WTC11 (cell line): ENCODE data around the gene IFNG-AS1. TPM values are rescaled to one million over a fixed set of nuclear protein-coding genes. Genes with fewer than 3 reads are reported as not detected.

Experiments used
- ATAC-seq: fragments of 200-7000 bp; cut with Tn5 transposase; 2 replicates; pipeline ENCODE4 v1.10.0; 2021; ENCODE audit warnings: mild to moderate bottlenecking, moderate library complexity
- CTCF ChIA-PET: fragments of 300-600 bp; sonication (Branson Sonifier 250); formaldehyde crosslinking; loops from one replicate; lab custom pipeline; 2021; ENCODE audit warnings: antibody characterized with exemption; lab: Charles Lee
- POLR2A ChIA-PET: fragments of 350-600 bp; sonication (Branson Sonifier 250); formaldehyde crosslinking; loops from one replicate; lab custom pipeline; 2021; ENCODE audit warnings: antibody characterized with exemption; lab: Charles Lee
- DNase-seq: peaks from one replicate; pipeline ENCODE4 v3.0.0; 2021; ENCODE audit warnings: low spot score
- H3K27ac Mint-ChIP-seq: 2 replicates; pipeline ENCODE4 v1.8.0; 2021; ENCODE audit warnings: mixed read lengths
- H3K27me3 Mint-ChIP-seq: 2 replicates; pipeline ENCODE4 v1.8.0; 2021; ENCODE audit warnings: low read depth, mild to moderate bottlenecking, moderate library complexity, mixed read lengths
- H3K36me3 Mint-ChIP-seq: 2 replicates; pipeline ENCODE4 v1.8.0; 2021; ENCODE audit warnings: mixed read lengths
- H3K4me1 Mint-ChIP-seq: 2 replicates; pipeline ENCODE4 v1.8.0; 2022; ENCODE audit warnings: mixed read lengths
- H3K4me3 Mint-ChIP-seq: 2 replicates; pipeline ENCODE4 v1.8.0; 2021; ENCODE audit warnings: mild to moderate bottlenecking, moderate library complexity, mixed read lengths
- H3K9me3 Mint-ChIP-seq: 2 replicates; pipeline ENCODE4 v1.8.0; 2021; ENCODE audit warnings: mixed read lengths
- AR ChIP-seq: fragments of 250-450 bp; sonication (Bioruptor Pico); IDR thresholded peaks from 2 replicates; pipeline ENCODE4 v1.9.0; 2021; ENCODE audit warnings: mild to moderate bottlenecking
- CBFB ChIP-seq: sonication (generic); formaldehyde crosslinking; IDR thresholded peaks from 2 replicates; pipeline ENCODE4 v1.8.1; 2022; ENCODE audit warnings: mild to moderate bottlenecking, low read depth, missing genetic modification reagents
- CDX4 ChIP-seq: fragments of 250-450 bp; sonication (Bioruptor Pico); IDR thresholded peaks from 2 replicates; pipeline ENCODE4 v1.9.0; 2021; ENCODE audit warnings: moderate library complexity, mild to moderate bottlenecking, inconsistent platforms, borderline replicate concordance
- CTCF ChIP-seq: fragments of 200-600 bp; IDR thresholded peaks from 2 replicates; pipeline ENCODE4 v1.8.0; 2022; ENCODE audit warnings: antibody characterized with exemption
- E2F1 ChIP-seq: sonication (generic); formaldehyde crosslinking; IDR thresholded peaks from 2 replicates; pipeline ENCODE4 v1.8.0; 2022; ENCODE audit warnings: mild to moderate bottlenecking, missing genetic modification reagents
- FOXP1 ChIP-seq: sonication (generic); formaldehyde crosslinking; IDR thresholded peaks from 2 replicates; pipeline ENCODE4 v1.8.0; 2022; ENCODE audit warnings: missing genetic modification reagents, mild to moderate bottlenecking, moderate library complexity, borderline replicate concordance
- IRF2 ChIP-seq: sonication (generic); formaldehyde crosslinking; IDR thresholded peaks from 2 replicates; pipeline ENCODE4 v1.8.0; 2022; ENCODE audit warnings: low read depth, missing genetic modification reagents, borderline replicate concordance
- NFE2L1 ChIP-seq: sonication (generic); formaldehyde crosslinking; IDR thresholded peaks from 2 replicates; pipeline ENCODE4 v1.8.1; 2023; ENCODE audit warnings: missing genetic modification reagents
- NR3C1 ChIP-seq: sonication (generic); formaldehyde crosslinking; conservative IDR thresholded peaks from 2 replicates; pipeline ENCODE4 v1.8.1; 2023; ENCODE audit warnings: low read depth, mild to moderate bottlenecking, missing genetic modification reagents
- PRDM15 ChIP-seq: sonication (generic); formaldehyde crosslinking; IDR thresholded peaks from 2 replicates; pipeline ENCODE4 v1.8.0; 2022; ENCODE audit warnings: missing genetic modification reagents
- PRRX2 ChIP-seq: fragments of 250-450 bp; sonication (Bioruptor Pico); IDR thresholded peaks from 2 replicates; pipeline ENCODE4 v1.8.0; 2021; ENCODE audit warnings: mild to moderate bottlenecking
- SOX15 ChIP-seq: fragments of 250-450 bp; sonication (Bioruptor Pico); IDR thresholded peaks from 2 replicates; pipeline ENCODE4 v1.9.0; 2021; ENCODE audit warnings: mild to moderate bottlenecking
- TEAD4 ChIP-seq: sonication (generic); formaldehyde crosslinking; IDR thresholded peaks from 2 replicates; pipeline ENCODE4 v1.8.0; 2022; ENCODE audit warnings: mild to moderate bottlenecking, missing genetic modification reagents
- ZBTB43 ChIP-seq: sonication (generic); formaldehyde crosslinking; IDR thresholded peaks from 2 replicates; pipeline ENCODE4 v1.8.1; 2023; ENCODE audit warnings: mild to moderate bottlenecking, missing genetic modification reagents
- ZNF138 ChIP-seq: sonication (generic); formaldehyde crosslinking; conservative IDR thresholded peaks from 2 replicates; pipeline ENCODE4 v1.8.1; 2022; ENCODE audit warnings: mild to moderate bottlenecking, moderate library complexity, missing genetic modification reagents
- ZNF281 ChIP-seq: sonication (generic); formaldehyde crosslinking; IDR thresholded peaks from 2 replicates; pipeline ENCODE4 v1.8.0; 2023; ENCODE audit warnings: mild to moderate bottlenecking, missing genetic modification reagents
- total RNA-seq: library from RNA; stranded (reverse); gene quantifications from 3 replicates; pipeline ENCODE4 v1.2.3, GENCODE V29; 2021

Gene IFNG-AS1
- total RNA-seq, 1 experiment from 2014 or later = not detected

- TF ChIP-seq ZNF281 (CRISPR knock-in tag) = no peak
- TF ChIP-seq NR3C1 = no peak
- no peak for TF ChIP-seq E2F1 (CRISPR knock-in tag)
- TF ChIP-seq FOXP1 (CRISPR knock-in tag) = no peak
- TF ChIP-seq CBFB = no peak
- no peak for TF ChIP-seq CDX4
- TF ChIP-seq NFE2L1 (CRISPR knock-in tag) = no peak
These were observed 49.4 kb downstream of the IFNG-AS1 start (continued) for GRCh38 chr12:68038650-68039049.

- ATAC-seq (peak; percentile 95), DNase-seq (peak; percentile 65)
- TF ChIP-seq CTCF (peak; percentile 72), SOX15 (no peak)
- no peak overlapping the region for H3K4me3 Mint-ChIP-seq
- H3K9me3 Mint-ChIP-seq = peaks cover 7% of the 10 kb centered on the region
- POLR2A ChIA-PET = no interaction called here
- no peaks in the 10 kb centered on the region for H3K27me3 Mint-ChIP-seq
- CTCF ChIA-PET = interaction anchor here (0.6 to 1.6 kb wide), 33 partner anchors 9 to 743 kb away, joined by 3 to 63 read pairs (median 4); partner anchors contain the start of genes IFNG, IL26 and MDM1
- peaks cover 4% of the 10 kb centered on the region; the same call in 1 of the 2 replicates for H3K4me1 Mint-ChIP-seq
- no peaks in the 10 kb centered on the region for H3K36me3 Mint-ChIP-seq
- no peak overlapping the region for H3K27ac Mint-ChIP-seq
These were observed 51.3 kb downstream of the IFNG-AS1 start for GRCh38 chr12:68040450-68041075.

GRCh38 chr12:68042212-68042699, 53.0 kb downstream of the IFNG-AS1 start:
- H3K4me3 Mint-ChIP-seq = no peak overlapping the region
- ATAC-seq (no peak), DNase-seq (no peak)
- peaks cover 14% of the 10 kb centered on the region for H3K9me3 Mint-ChIP-seq
- POLR2A ChIA-PET = no interaction called here
- no peaks in the 10 kb centered on the region for H3K27me3 Mint-ChIP-seq
- H3K27ac Mint-ChIP-seq = no peak overlapping the region
- CTCF ChIA-PET = interaction anchor here (1.0 to 1.1 kb wide), 2 partner anchors 72 to 116 kb away, joined by 3 to 4 read pairs; no protein-coding TSS in a partner anchor
- H3K36me3 Mint-ChIP-seq = no peaks in the 10 kb centered on the region
- H3K4me1 Mint-ChIP-seq = peaks cover 4% of the 10 kb centered on the region; the same call in 1 of the 2 replicates
- TF ChIP-seq ZNF138 (CRISPR knock-in tag) (no peak), PRDM15 (CRISPR knock-in tag) (no peak), ZBTB43 (CRISPR knock-in tag) (no peak), AR (CRISPR knock-in tag) (no peak), PRRX2 (CRISPR knock-in tag) (no peak), TEAD4 (CRISPR knock-in tag) (no peak), CBFB (no peak), IRF2 (CRISPR knock-in tag) (no peak)
